ENCODE results near the gene NPTXR.

NPTXR gene

GRCh38 chr22:38832005-38832978 is 11.5 kb downstream of the NPTXR start:
- peak; percentile 54 for DNase-seq (ENCODE audit: low spot score)
- no peak for TF ChIP-seq CTCF (IDR thresholded peaks at IDR 0.05; ENCODE audit: poor library complexity, severe bottlenecking)
- Histone ChIP-seq H3K36me3 (ENCODE audit: low read depth) (no peaks in the 10 kb centered on the region), H3K4me1 (ENCODE audit: insufficient read depth, poor library complexity, severe bottlenecking) (no peaks in the 10 kb centered on the region), H3K27me3 (ENCODE audit: insufficient read depth, poor library complexity, severe bottlenecking) (no peaks in the 10 kb centered on the region), H3K9me3 (ENCODE audit: severe bottlenecking) (no peaks in the 10 kb centered on the region), H3K4me3 (ENCODE audit: severe bottlenecking) (no peak overlapping the region), H3K27ac (ENCODE audit: poor library complexity, severe bottlenecking) (no peak overlapping the region)
- no peak for ATAC-seq (ENCODE audit: low read depth)

- DNase-seq (ENCODE audit: low spot score) (peak; percentile 49), ATAC-seq (ENCODE audit: low read depth) (peak; percentile 29; the same call in 2 of the 3 replicates)
- Histone ChIP-seq H3K4me1 (ENCODE audit: insufficient read depth, poor library complexity, severe bottlenecking) (no peaks in the 10 kb centered on the region), H3K4me3 (ENCODE audit: severe bottlenecking) (no peak overlapping the region), H3K9me3 (ENCODE audit: severe bottlenecking) (no peaks in the 10 kb centered on the region), H3K27me3 (ENCODE audit: insufficient read depth, poor library complexity, severe bottlenecking) (no peaks in the 10 kb centered on the region), H3K36me3 (ENCODE audit: low read depth) (no peaks in the 10 kb centered on the region), H3K27ac (ENCODE audit: poor library complexity, severe bottlenecking) (no peak overlapping the region)
- no peak for TF ChIP-seq CTCF (IDR thresholded peaks at IDR 0.05; ENCODE audit: poor library complexity, severe bottlenecking)
These were observed 12.5 kb downstream of the NPTXR start for GRCh38 chr22:38831166-38831945.

- Histone ChIP-seq H3K9me3 (ENCODE audit: severe bottlenecking) (no peaks in the 10 kb centered on the region), H3K27ac (ENCODE audit: poor library complexity, severe bottlenecking) (no peak overlapping the region), H3K4me1 (ENCODE audit: insufficient read depth, poor library complexity, severe bottlenecking) (no peaks in the 10 kb centered on the region), H3K27me3 (ENCODE audit: insufficient read depth, poor library complexity, severe bottlenecking) (no peaks in the 10 kb centered on the region), H3K4me3 (ENCODE audit: severe bottlenecking) (no peak overlapping the region), H3K36me3 (ENCODE audit: low read depth) (no peaks in the 10 kb centered on the region)
- no peak for DNase-seq (ENCODE audit: low spot score)
- no peak for ATAC-seq (ENCODE audit: low read depth)
- TF ChIP-seq CTCF (IDR thresholded peaks at IDR 0.05; ENCODE audit: poor library complexity, severe bottlenecking), result no peak
These were observed 13.1 kb downstream of the NPTXR start for GRCh38 chr22:38830845-38831108.

GRCh38 chr22:38830026-38830844 is 13.6 kb downstream of the NPTXR start:
- Histone ChIP-seq H3K27me3 (ENCODE audit: insufficient read depth, poor library complexity, severe bottlenecking) (no peaks in the 10 kb centered on the region), H3K27ac (ENCODE audit: poor library complexity, severe bottlenecking) (no peak overlapping the region), H3K4me3 (ENCODE audit: severe bottlenecking) (no peak overlapping the region), H3K4me1 (ENCODE audit: insufficient read depth, poor library complexity, severe bottlenecking) (no peaks in the 10 kb centered on the region), H3K36me3 (ENCODE audit: low read depth) (no peaks in the 10 kb centered on the region), H3K9me3 (ENCODE audit: severe bottlenecking) (no peaks in the 10 kb centered on the region)
- DNase-seq (ENCODE audit: low spot score) (peak; percentile 24), ATAC-seq (ENCODE audit: low read depth) (no peak)
- no peak for TF ChIP-seq CTCF (IDR thresholded peaks at IDR 0.05; ENCODE audit: poor library complexity, severe bottlenecking)

All from RWPE2 (cell line).